ENCODE data around the gene AKR1B15. TPM values are rescaled to one million over a fixed set of nuclear protein-coding genes. Genes with fewer than 3 reads are reported as not detected.
A peak's percentile ranks its signal among the peaks of the same experiment; 100 is the strongest.

Gene AKR1B15
- total and polyA plus RNA-seq, 2 experiments from 2014 or later, result not detected

- peak overlapping the region; percentile 24; the same call in 1 of the 2 replicates for H2AFZ ChIP-seq
- H3K9me3 Mint-ChIP-seq, result no peaks in the 10 kb centered on the region
- no peaks in the 10 kb centered on the region for H3K9me2 ChIP-seq (ENCODE audit: insufficient read depth)
- no peak overlapping the region for H3K27ac Mint-ChIP-seq
- no peak for ATAC-seq
- no peak overlapping the region for H3K4me3 Mint-ChIP-seq
- peaks cover 1% of the 10 kb centered on the region for H3K27me3 Mint-ChIP-seq (ENCODE audit: insufficient read depth, low read depth, poor library complexity)
- no peaks in the 10 kb centered on the region for H3K27me3 ChIP-seq (ENCODE audit: insufficient read depth)
- 0 out of 2 replicates have a peak, but pooled peaks cover 5% of the 10 kb centered on the region for H3K4me1 ChIP-seq (ENCODE audit: insufficient read depth)
- DNase-seq (ENCODE audit: low spot score), result no peak
- H3K79me2 ChIP-seq (replicated peaks; ENCODE audit: insufficient read depth), result no peaks in the 10 kb centered on the region
- H3K4me2 ChIP-seq, result no peak overlapping the region
- peaks cover 5% of the 10 kb centered on the region; the same call in 1 of the 3 replicates for H3K4me1 Mint-ChIP-seq
- H3K36me3 ChIP-seq (ENCODE audit: insufficient read depth), result no peaks in the 10 kb centered on the region
- no peaks in the 10 kb centered on the region for H3F3A ChIP-seq (replicated peaks; ENCODE audit: low read depth)
- H3K27ac ChIP-seq (ENCODE audit: low read depth), result no peak overlapping the region
- H3K4me3 ChIP-seq, result no peak overlapping the region
- no peaks in the 10 kb centered on the region for H3K36me3 Mint-ChIP-seq (ENCODE audit: low read depth)
- no peaks in the 10 kb centered on the region for H4K20me1 ChIP-seq (replicated peaks; ENCODE audit: insufficient read depth)
- TF ChIP-seq CTCF (conservative IDR thresholded peaks at IDR 0.05; ENCODE audit: low read depth in 2 of 2) (no peak), ZNF331 (CRISPR knock-in tag; IDR thresholded peaks at IDR 0.05; ENCODE audit: low read depth) (no peak), EZH2 (IDR thresholded peaks at IDR 0.05; ENCODE audit: low read depth, unreplicated experiment) (no peak), ZNF114 (CRISPR knock-in tag; IDR thresholded peaks at IDR 0.05) (no peak), EZH2phosphoT487 (IDR thresholded peaks at IDR 0.05; ENCODE audit: unreplicated experiment) (no peak), CREB1 (CRISPR knock-in tag; IDR thresholded peaks at IDR 0.05; ENCODE audit: low read depth) (no peak), POLR2AphosphoS5 (IDR thresholded peaks at IDR 0.05; ENCODE audit: low read depth) (no peak), ETS1 (IDR thresholded peaks at IDR 0.05) (no peak), NANOG (IDR thresholded peaks at IDR 0.05; ENCODE audit: borderline replicate concordance) (no peak), STAT1 (IDR thresholded peaks at IDR 0.05; ENCODE audit: unreplicated experiment) (no peak), ZNF462 (CRISPR knock-in tag; IDR thresholded peaks at IDR 0.05) (no peak), JUNB (IDR thresholded peaks at IDR 0.05; ENCODE audit: unreplicated experiment) (no peak), REST (IDR thresholded peaks at IDR 0.05; ENCODE audit: unreplicated experiment) (no peak)
These were observed 46.2 kb upstream of the AKR1B15 start for GRCh38 chr7:134502463-134503371.
